ENCODE measurements around the gene GLB1L.
"Not testable (repeated sequence)": the region's sequence is repeated elsewhere in the genome, so short reads cannot be mapped to it uniquely, and the experiment has no call there.

GLB1L gene

GRCh38 chr2:219205165-219205538, 40.1 kb downstream of the GLB1L start:
- Histone ChIP-seq H3K36me3 (ENCODE audit: control insufficient read depth, insufficient read depth, low read length) (peaks cover 6% of the 10 kb centered on the region), H3K4me1 (ENCODE audit: control insufficient read depth, insufficient read depth, low read length) (peaks cover 19% of the 10 kb centered on the region), H3K9ac (ENCODE audit: low read length) (no peak overlapping the region), H3K27me3 (ENCODE audit: control insufficient read depth, insufficient read depth, low read length) (no peaks in the 10 kb centered on the region), H3K4me3 (ENCODE audit: low read length) (no peak overlapping the region), H3K9me3 (ENCODE audit: control insufficient read depth, low read length) (no peaks in the 10 kb centered on the region)

- Histone ChIP-seq H3K4me1 (ENCODE audit: control insufficient read depth, insufficient read depth, low read length) (peaks cover 19% of the 10 kb centered on the region), H3K27me3 (ENCODE audit: control insufficient read depth, insufficient read depth, low read length) (no peaks in the 10 kb centered on the region), H3K9ac (ENCODE audit: low read length) (no peak overlapping the region), H3K4me3 (ENCODE audit: low read length) (no peak overlapping the region), H3K9me3 (ENCODE audit: control insufficient read depth, low read length) (no peaks in the 10 kb centered on the region), H3K36me3 (ENCODE audit: control insufficient read depth, insufficient read depth, low read length) (peaks cover 6% of the 10 kb centered on the region)
Measured at GRCh38 chr2:219204425-219205164, 40.6 kb downstream of the GLB1L start.

GRCh38 chr2:219201331-219201730, 43.9 kb downstream of the GLB1L start:
- H3K9me3 ChIP-seq (ENCODE audit: control insufficient read depth, low read length); H3K36me3 ChIP-seq (ENCODE audit: control insufficient read depth, insufficient read depth, low read length); H3K9ac ChIP-seq (ENCODE audit: low read length); H3K4me1 ChIP-seq (ENCODE audit: control insufficient read depth, insufficient read depth, low read length); H3K4me3 ChIP-seq (ENCODE audit: low read length); H3K27me3 ChIP-seq (ENCODE audit: control insufficient read depth, insufficient read depth, low read length): not testable (repeated sequence)

GRCh38 chr2:219200502-219201326, 44.5 kb downstream of the GLB1L start:
- not testable (repeated sequence) for H3K27me3 ChIP-seq (ENCODE audit: control insufficient read depth, insufficient read depth, low read length); H3K9ac ChIP-seq (ENCODE audit: low read length); H3K36me3 ChIP-seq (ENCODE audit: control insufficient read depth, insufficient read depth, low read length); H3K4me3 ChIP-seq (ENCODE audit: low read length); H3K4me1 ChIP-seq (ENCODE audit: control insufficient read depth, insufficient read depth, low read length); H3K9me3 ChIP-seq (ENCODE audit: control insufficient read depth, low read length)

- no peaks in the 10 kb centered on the region for H3K36me3 ChIP-seq (ENCODE audit: control insufficient read depth, insufficient read depth, low read length)
- H3K9ac ChIP-seq (ENCODE audit: low read length), result no peak overlapping the region
- H3K4me3 ChIP-seq (ENCODE audit: low read length), result no peak overlapping the region
- no peaks in the 10 kb centered on the region for H3K27me3 ChIP-seq (ENCODE audit: control insufficient read depth, insufficient read depth, low read length)
- H3K4me1 ChIP-seq (ENCODE audit: control insufficient read depth, insufficient read depth, low read length), result no peaks in the 10 kb centered on the region
- H3K9me3 ChIP-seq (ENCODE audit: control insufficient read depth, low read length), result no peaks in the 10 kb centered on the region
Measured at GRCh38 chr2:219199470-219200211, 45.6 kb downstream of the GLB1L start.

GRCh38 chr2:219198974-219199373, 46.3 kb downstream of the GLB1L start:
- Histone ChIP-seq H3K9ac (ENCODE audit: low read length) (no peak overlapping the region), H3K4me1 (ENCODE audit: control insufficient read depth, insufficient read depth, low read length) (no peaks in the 10 kb centered on the region), H3K9me3 (ENCODE audit: control insufficient read depth, low read length) (no peaks in the 10 kb centered on the region), H3K4me3 (ENCODE audit: low read length) (no peak overlapping the region), H3K36me3 (ENCODE audit: control insufficient read depth, insufficient read depth, low read length) (no peaks in the 10 kb centered on the region), H3K27me3 (ENCODE audit: control insufficient read depth, insufficient read depth, low read length) (no peaks in the 10 kb centered on the region)

DNA sequence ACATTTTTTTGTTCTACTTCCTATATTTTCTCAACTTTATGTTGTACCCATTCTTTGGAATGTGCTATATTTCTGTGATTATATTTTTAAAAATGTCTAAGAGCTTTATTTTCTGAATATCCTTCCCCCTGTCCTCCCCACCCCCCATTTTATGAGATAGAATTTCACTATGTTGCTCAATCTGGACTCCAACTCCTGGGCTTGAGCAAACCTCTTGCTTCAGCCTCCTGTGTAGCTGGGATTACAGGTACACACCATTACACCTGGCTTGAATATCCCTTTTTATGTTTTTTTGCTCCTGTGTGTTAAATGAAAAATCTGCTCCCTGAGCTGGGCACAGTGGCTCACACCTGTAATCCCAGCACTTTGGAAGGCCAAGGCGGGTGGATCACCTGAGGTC, 47.9 kb downstream of the GLB1L start:
- H3K36me3 ChIP-seq (ENCODE audit: control insufficient read depth, insufficient read depth, low read length), result no peaks in the 10 kb centered on the region
- no peaks in the 10 kb centered on the region for H3K27me3 ChIP-seq (ENCODE audit: control insufficient read depth, insufficient read depth, low read length)
- no peak overlapping the region for H3K4me3 ChIP-seq (ENCODE audit: low read length)
- no peaks in the 10 kb centered on the region for H3K4me1 ChIP-seq (ENCODE audit: control insufficient read depth, insufficient read depth, low read length)
- H3K9ac ChIP-seq (ENCODE audit: low read length), result no peak overlapping the region
- H3K9me3 ChIP-seq (ENCODE audit: control insufficient read depth, low read length), result no peaks in the 10 kb centered on the region

DNA sequence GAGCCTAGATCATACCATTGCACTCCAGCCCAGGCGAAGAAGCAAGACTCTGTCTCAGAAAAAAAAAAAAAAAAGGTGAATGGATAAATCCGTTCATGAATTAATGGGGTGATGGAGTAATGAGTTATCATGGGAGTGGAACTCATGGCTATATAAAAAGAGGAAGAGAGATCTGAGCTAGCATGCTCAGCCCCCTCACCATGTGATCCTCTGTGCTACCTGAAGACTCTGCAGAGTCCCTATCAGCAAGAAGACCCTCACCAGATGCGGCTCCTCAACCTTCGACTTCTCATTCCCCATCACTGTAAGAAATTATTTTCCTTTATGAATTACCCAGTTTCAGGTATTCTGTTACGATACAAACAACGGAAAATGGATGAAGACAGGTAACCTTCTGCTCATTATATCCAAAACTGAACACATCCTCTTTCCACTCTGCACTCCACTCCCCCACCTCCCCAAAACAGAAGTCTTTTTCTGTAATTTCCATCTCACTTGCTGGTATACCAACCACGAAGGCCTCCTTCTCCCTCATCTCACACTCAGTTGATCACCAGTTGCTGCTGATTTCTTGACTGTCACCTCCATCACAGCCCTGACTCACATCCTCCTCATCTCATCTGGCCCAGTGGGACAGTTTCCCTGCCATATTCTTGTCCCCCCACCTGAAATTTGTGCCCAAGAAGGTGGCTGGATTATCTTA, 58.3 kb downstream of the GLB1L start:
- Histone ChIP-seq H3K36me3 (ENCODE audit: control insufficient read depth, insufficient read depth, low read length) (peaks cover 8% of the 10 kb centered on the region), H3K4me1 (ENCODE audit: control insufficient read depth, insufficient read depth, low read length) (no peaks in the 10 kb centered on the region), H3K27me3 (ENCODE audit: control insufficient read depth, insufficient read depth, low read length) (no peaks in the 10 kb centered on the region), H3K4me3 (ENCODE audit: low read length) (no peak overlapping the region), H3K9ac (ENCODE audit: low read length) (no peak overlapping the region), H3K9me3 (ENCODE audit: control insufficient read depth, low read length) (no peaks in the 10 kb centered on the region)
